GM12864 (cell line): ENCODE data around the gene RPLP2.

Source experiments
- DNase-seq: peaks from one replicate; pipeline ENCODE4 v3.0.0-alpha.2; 2011; ENCODE audit warnings: low read depth
- H3K4me3 ChIP-seq: 2 replicates; pipeline ENCODE4 v1.5.1; 2011; ENCODE audit warnings: mild to moderate bottlenecking, low read depth, low read length, control low read depth
- TF ChIP-seq, protein P1 (sequence below): IDR thresholded peaks from 2 replicates; pipeline ENCODE4 v1.5.1; 2011; ENCODE audit warnings: low read depth, mild to moderate bottlenecking, moderate library complexity, low read length, control low read depth, inconsistent platforms; ENCODE audit errors: missing control alignments

RPLP2 gene

DNA sequence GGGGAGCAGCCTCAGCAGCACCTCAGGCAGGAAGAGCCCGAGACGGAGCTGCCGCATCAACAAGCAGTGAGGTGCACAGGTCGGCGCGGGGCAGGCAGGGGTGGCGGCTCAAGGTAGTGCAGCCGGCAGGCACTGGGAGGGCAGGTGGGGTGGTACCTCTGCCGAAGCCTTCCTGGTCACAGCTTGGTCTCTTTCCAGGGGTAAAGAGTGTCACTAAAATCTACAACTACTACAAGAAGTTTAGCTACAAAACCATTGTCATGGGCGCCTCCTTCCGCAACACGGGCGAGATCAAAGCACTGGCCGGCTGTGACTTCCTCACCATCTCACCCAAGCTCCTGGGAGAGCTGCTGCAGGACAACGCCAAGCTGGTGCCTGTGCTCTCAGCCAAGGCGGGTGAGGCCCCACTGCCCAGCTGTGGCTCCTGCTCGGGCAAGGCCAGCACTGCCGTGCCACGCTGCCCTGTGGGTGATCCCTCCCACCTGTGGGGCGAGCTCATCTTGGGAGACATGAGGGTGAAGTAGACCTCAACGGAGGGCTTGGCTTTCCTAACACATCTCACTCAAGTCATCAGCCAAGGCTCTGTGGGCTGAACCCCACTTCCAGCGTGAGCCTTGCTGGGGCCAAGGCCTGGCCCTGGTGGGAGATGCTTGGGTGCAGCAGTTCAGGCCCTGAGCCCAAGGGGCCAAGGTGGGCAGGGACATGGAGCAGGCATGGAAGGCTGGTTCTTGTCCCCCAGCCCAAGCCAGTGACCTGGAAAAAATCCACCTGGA is 46.0 kb upstream of the RPLP2 start:
- no peak for DNase-seq
- TF ChIP-seq, protein P1, sequence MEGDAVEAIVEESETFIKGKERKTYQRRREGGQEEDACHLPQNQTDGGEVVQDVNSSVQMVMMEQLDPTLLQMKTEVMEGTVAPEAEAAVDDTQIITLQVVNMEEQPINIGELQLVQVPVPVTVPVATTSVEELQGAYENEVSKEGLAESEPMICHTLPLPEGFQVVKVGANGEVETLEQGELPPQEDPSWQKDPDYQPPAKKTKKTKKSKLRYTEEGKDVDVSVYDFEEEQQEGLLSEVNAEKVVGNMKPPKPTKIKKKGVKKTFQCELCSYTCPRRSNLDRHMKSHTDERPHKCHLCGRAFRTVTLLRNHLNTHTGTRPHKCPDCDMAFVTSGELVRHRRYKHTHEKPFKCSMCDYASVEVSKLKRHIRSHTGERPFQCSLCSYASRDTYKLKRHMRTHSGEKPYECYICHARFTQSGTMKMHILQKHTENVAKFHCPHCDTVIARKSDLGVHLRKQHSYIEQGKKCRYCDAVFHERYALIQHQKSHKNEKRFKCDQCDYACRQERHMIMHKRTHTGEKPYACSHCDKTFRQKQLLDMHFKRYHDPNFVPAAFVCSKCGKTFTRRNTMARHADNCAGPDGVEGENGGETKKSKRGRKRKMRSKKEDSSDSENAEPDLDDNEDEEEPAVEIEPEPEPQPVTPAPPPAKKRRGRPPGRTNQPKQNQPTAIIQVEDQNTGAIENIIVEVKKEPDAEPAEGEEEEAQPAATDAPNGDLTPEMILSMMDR, result no peak
- H3K4me3 ChIP-seq, result no peak overlapping the region

- TF ChIP-seq, protein P1, result no peak
- no peak for DNase-seq
- no peak overlapping the region for H3K4me3 ChIP-seq
These were observed 45.3 kb upstream of the RPLP2 start for GRCh38 chr11:764322-765024.

- no peak overlapping the region for H3K4me3 ChIP-seq
- TF ChIP-seq, protein P1, result peak; percentile 74
- no peak for DNase-seq
These were observed 44.6 kb upstream of the RPLP2 start for GRCh38 chr11:765025-765801.

- DNase-seq, result no peak
- no peak overlapping the region for H3K4me3 ChIP-seq
- TF ChIP-seq, protein P1, result no peak
These were observed 44.0 kb upstream of the RPLP2 start for GRCh38 chr11:765802-766091.

DNA sequence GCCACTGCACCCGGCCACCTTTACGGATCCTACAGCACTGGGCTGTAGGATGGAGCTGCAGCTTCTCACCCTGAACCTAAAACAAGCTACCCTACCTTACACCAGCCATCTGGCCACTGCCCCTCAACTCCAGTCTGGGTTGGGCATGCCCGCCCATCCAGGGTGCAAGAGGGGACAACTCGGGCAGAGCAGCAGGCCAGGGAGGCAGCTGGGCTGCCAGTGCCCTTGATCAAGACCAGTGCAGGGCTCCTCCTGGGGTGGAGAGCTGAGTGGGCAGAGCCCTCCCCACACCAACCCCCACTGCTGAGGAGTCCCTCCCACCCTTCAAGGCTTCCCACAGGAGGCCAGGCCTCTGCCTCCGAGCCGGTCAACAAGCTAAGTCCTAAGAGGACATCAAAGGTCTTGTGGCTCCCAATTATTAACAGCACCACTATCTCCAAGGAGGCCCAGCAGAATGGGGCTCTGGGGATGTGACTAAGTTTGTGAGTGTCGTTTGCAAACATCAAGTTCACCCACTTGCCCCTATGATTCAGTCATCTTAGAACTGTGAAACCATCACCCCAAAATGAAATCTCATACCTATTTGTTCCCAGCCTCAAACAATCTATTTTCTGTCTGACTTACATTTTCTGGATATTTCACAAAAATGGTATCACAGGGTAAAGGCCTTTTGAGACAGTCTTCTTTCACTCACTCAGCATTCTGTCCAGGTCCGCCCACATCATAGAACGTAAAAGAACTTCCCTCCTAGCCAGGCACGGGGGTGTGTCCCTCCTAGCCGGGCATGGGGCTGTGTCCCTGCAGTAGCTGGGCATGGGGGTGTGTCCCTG is 43.4 kb upstream of the RPLP2 start:
- TF ChIP-seq, protein P1, result no peak
- DNase-seq, result no peak
- no peak overlapping the region for H3K4me3 ChIP-seq

- TF ChIP-seq, protein P1, result no peak
- H3K4me3 ChIP-seq, result no peak overlapping the region
- no peak for DNase-seq
These were observed 42.9 kb upstream of the RPLP2 start for GRCh38 chr11:766936-767210.
